ENCODE data around the gene ADGRG6.
A peak's percentile ranks its signal among the peaks of the same experiment; 100 is the strongest.

GRCh38 chr6:142416179-142416578, 114.4 kb downstream of the ADGRG6 start:
- TF ChIP-seq POLR2A (IDR thresholded peaks at IDR 0.05; ENCODE audit: low read depth, low read length) (peak; percentile 22), EZH2 (IDR thresholded peaks at IDR 0.05; ENCODE audit: borderline replicate concordance, low read depth, low read length, severe bottlenecking) (no peak), MYC (IDR thresholded peaks at IDR 0.05; ENCODE audit: low read depth, low read length) (peak; percentile 11), GATA2 (IDR thresholded peaks at IDR 0.05; ENCODE audit: insufficient read depth, insufficient read length, low read depth, low read length) (peak; percentile 40), POLR2AphosphoS5 (IDR thresholded peaks at IDR 0.05; ENCODE audit: insufficient read depth, low read depth, low read length) (peak; percentile 59)
- TF ChIP-seq, protein P1, sequence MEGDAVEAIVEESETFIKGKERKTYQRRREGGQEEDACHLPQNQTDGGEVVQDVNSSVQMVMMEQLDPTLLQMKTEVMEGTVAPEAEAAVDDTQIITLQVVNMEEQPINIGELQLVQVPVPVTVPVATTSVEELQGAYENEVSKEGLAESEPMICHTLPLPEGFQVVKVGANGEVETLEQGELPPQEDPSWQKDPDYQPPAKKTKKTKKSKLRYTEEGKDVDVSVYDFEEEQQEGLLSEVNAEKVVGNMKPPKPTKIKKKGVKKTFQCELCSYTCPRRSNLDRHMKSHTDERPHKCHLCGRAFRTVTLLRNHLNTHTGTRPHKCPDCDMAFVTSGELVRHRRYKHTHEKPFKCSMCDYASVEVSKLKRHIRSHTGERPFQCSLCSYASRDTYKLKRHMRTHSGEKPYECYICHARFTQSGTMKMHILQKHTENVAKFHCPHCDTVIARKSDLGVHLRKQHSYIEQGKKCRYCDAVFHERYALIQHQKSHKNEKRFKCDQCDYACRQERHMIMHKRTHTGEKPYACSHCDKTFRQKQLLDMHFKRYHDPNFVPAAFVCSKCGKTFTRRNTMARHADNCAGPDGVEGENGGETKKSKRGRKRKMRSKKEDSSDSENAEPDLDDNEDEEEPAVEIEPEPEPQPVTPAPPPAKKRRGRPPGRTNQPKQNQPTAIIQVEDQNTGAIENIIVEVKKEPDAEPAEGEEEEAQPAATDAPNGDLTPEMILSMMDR (IDR thresholded peaks at IDR 0.05; ENCODE audit: extremely low read depth in 1 of 2, insufficient read depth in 1 of 2, low read depth in 1 of 2, low read length in 2 of 2), result no peak

Measured in endothelial cell of umbilical vein (primary cell).